Measurements from ENCODE around the gene FAM167B. TPM values are rescaled to one million over a fixed set of nuclear protein-coding genes. Genes with fewer than 3 reads are reported as not detected.

Gene FAM167B
- total RNA-seq, 1 experiment from 2014 or later: 1.5 TPM

GRCh38 chr1:32223683-32224082 is 23.3 kb upstream of the FAM167B start:
- Histone ChIP-seq H3K79me2 (ENCODE audit: insufficient read depth, low read length) (peaks cover 3% of the 10 kb centered on the region; the same call in 1 of the 2 replicates), H3K18ac (ENCODE audit: insufficient read length, low read depth, low read length) (no peak overlapping the region), H3T11ph (ENCODE audit: low read length) (no peak overlapping the region), H2AFZ (ENCODE audit: low read length) (no peak overlapping the region), H2BK15ac (ENCODE audit: low read depth, low read length) (no peak overlapping the region), H3K4ac (ENCODE audit: low read depth, low read length) (no peak overlapping the region), H4K5ac (ENCODE audit: insufficient read length, low read depth, low read length) (no peak overlapping the region), H2AK5ac (ENCODE audit: insufficient read length, low read length) (no peak overlapping the region), H3K14ac (ENCODE audit: insufficient read depth, low read length) (no peak overlapping the region), H4K20me1 (ENCODE audit: control insufficient read depth, insufficient read depth, insufficient read length) (no peaks in the 10 kb centered on the region), H2BK5ac (ENCODE audit: insufficient read length, low read length) (no peak overlapping the region), H4K91ac (ENCODE audit: insufficient read length, low read depth, low read length) (no peak overlapping the region), H3K27ac (ENCODE audit: insufficient read length, low read depth, low read length) (no peak overlapping the region), H3K79me1 (ENCODE audit: insufficient read depth, low read depth, low read length, poor library complexity, severe bottlenecking) (no peaks in the 10 kb centered on the region), H3K4me2 (ENCODE audit: insufficient read depth, insufficient read length, low read length) (no peak overlapping the region), H3K23me2 (ENCODE audit: insufficient read length, low read depth, low read length, poor library complexity, severe bottlenecking) (peaks cover 7% of the 10 kb centered on the region), H2BK120ac (ENCODE audit: low read depth, low read length, poor library complexity, severe bottlenecking) (no peak overlapping the region), H2BK20ac (ENCODE audit: low read depth, low read length, poor library complexity, severe bottlenecking) (no peak overlapping the region), H3K9ac (ENCODE audit: extremely low read depth, insufficient read length, low read length) (no peak overlapping the region), H3K27me3 (ENCODE audit: insufficient read depth, low read length) (no peaks in the 10 kb centered on the region), H3K23ac (ENCODE audit: insufficient read length, low read depth, low read length) (no peak overlapping the region), H3K9me3 (ENCODE audit: control insufficient read depth, low read depth, low read length) (no peaks in the 10 kb centered on the region), H4K8ac (replicated peaks; ENCODE audit: insufficient read length, low read depth, low read length) (peak overlapping the region; percentile 55), H2BK12ac (ENCODE audit: insufficient read length, low read depth, low read length) (no peak overlapping the region), H3K4me1 (ENCODE audit: insufficient read depth, low read length) (peaks cover 7% of the 10 kb centered on the region; the same call in 1 of the 2 replicates), H3K56ac (ENCODE audit: insufficient read length, low read depth, low read length) (no peak overlapping the region)
- Mint-ChIP-seq H3K4me1 (peaks cover 17 to 25% of the 10 kb centered on the region in 2 experiments), H3K27ac (peak overlapping the region in 2 of 3 experiments; percentile 47 to 79; a peak in 2 of 7 replicates), H3K9me3 (no peaks in the 10 kb centered on the region), H3K4me3 (peak overlapping the region; percentile 98), H3K36me3 (ENCODE audit: insufficient read depth in 1 of 3, low read depth in 3 of 3) (peaks cover 35 to 56% (median 52%) of the 10 kb centered on the region in 3 experiments), H3K27me3 (ENCODE audit: low read depth) (no peaks in the 10 kb centered on the region)
- DNase-seq: no peak
- no CpG with 5 or more reads among the region's 3 CpGs for WGBS (ENCODE audit: extremely low coverage, insufficient read length, low lambda C conversion rate)
- no peak for TF ChIP-seq CTCF (conservative IDR thresholded peaks at IDR 0.05)

Data from H9 (cell line).